GM23338 (cell line): ENCODE results near the gene FUZ. TPM values are rescaled to one million over a fixed set of nuclear protein-coding genes. Genes with fewer than 3 reads are reported as not detected.

ENCODE experiments used
- ATAC-seq: fragments of 200-7000 bp; cut with Tn5 transposase; 3 replicates; pipeline ENCODE4 v1.9.1; 2020
- DNase-seq: peaks from one replicate; pipeline ENCODE4 v3.0.0-alpha.2; 2015; ENCODE audit warnings: low spot score
- H2AFZ ChIP-seq: fragments of 200-600 bp; sonication (generic); 2 replicates; pipeline ENCODE4 v1.8.0; 2016; ENCODE audit warnings: antibody characterized with exemption, mild to moderate bottlenecking, moderate library complexity
- H3F3A ChIP-seq: fragments of 200-600 bp; sonication (generic); replicated peaks from 2 replicates; pipeline ENCODE4 v1.8.0; 2017; ENCODE audit warnings: antibody characterized with exemption, mixed run types, low read depth
- H3K27ac ChIP-seq: fragments of 200-600 bp; sonication (generic); 2 replicates; pipeline ENCODE4 v1.6.1; 2016; ENCODE audit warnings: low read depth
- H3K27me3 ChIP-seq: fragments of 200-600 bp; sonication (generic); 2 replicates; pipeline ENCODE4 v1.8.0; 2016; ENCODE audit warnings: mild to moderate bottlenecking, mixed run types, moderate library complexity; ENCODE audit not compliant: insufficient read depth
- H3K36me3 ChIP-seq: fragments of 200-600 bp; sonication (generic); 2 replicates; pipeline ENCODE4 v1.8.0; 2016; ENCODE audit warnings: mild to moderate bottlenecking; ENCODE audit not compliant: insufficient read depth
- H3K4me1 ChIP-seq: fragments of 200-600 bp; sonication (generic); 2 replicates; pipeline ENCODE4 v1.8.0; 2016; ENCODE audit warnings: mild to moderate bottlenecking, moderate library complexity; ENCODE audit not compliant: insufficient read depth
- H3K4me2 ChIP-seq: fragments of 200-600 bp; sonication (generic); 2 replicates; pipeline ENCODE4 v1.7.1; 2017; ENCODE audit warnings: mixed run types
- H3K4me3 ChIP-seq: fragments of 200-600 bp; sonication (generic); 2 replicates; pipeline ENCODE4 v1.6.1; 2016; ENCODE audit warnings: mixed run types
- H3K79me2 ChIP-seq: fragments of 200-600 bp; sonication (generic); replicated peaks from 2 replicates; pipeline ENCODE4 v1.8.0; 2017; ENCODE audit warnings: mild to moderate bottlenecking; ENCODE audit not compliant: insufficient read depth
- H3K9me2 ChIP-seq: fragments of 200-600 bp; sonication (generic); 2 replicates; pipeline ENCODE4 v1.8.0; 2017; ENCODE audit not compliant: insufficient read depth
- H4K20me1 ChIP-seq: fragments of 200-600 bp; sonication (generic); replicated peaks from 2 replicates; pipeline ENCODE4 v1.8.0; 2017; ENCODE audit warnings: mild to moderate bottlenecking; ENCODE audit not compliant: insufficient read depth
- H3K27ac Mint-ChIP-seq: 2 replicates; pipeline ENCODE4 v1.8.0; 2020; ENCODE audit warnings: inconsistent platforms, mild to moderate bottlenecking, moderate library complexity, mixed read lengths
- H3K27me3 Mint-ChIP-seq: 3 replicates; pipeline ENCODE4 v1.8.0; 2022; ENCODE audit warnings: low read depth, mild to moderate bottlenecking, moderate library complexity, mixed read lengths, inconsistent platforms; ENCODE audit not compliant: insufficient read depth, poor library complexity
- H3K36me3 Mint-ChIP-seq: 3 replicates; pipeline ENCODE4 v1.8.0; 2021; ENCODE audit warnings: low read depth, mild to moderate bottlenecking, inconsistent platforms, moderate library complexity, mixed read lengths
- H3K4me1 Mint-ChIP-seq: 3 replicates; pipeline ENCODE4 v1.8.0; 2020; ENCODE audit warnings: mild to moderate bottlenecking, inconsistent platforms, mixed read lengths
- H3K4me3 Mint-ChIP-seq: 3 replicates; pipeline ENCODE4 v1.8.0; 2021; ENCODE audit warnings: moderate library complexity, mild to moderate bottlenecking, inconsistent platforms, mixed read lengths
- H3K9me3 Mint-ChIP-seq: 3 replicates; pipeline ENCODE4 v1.8.0; 2020; ENCODE audit warnings: moderate library complexity, mild to moderate bottlenecking, inconsistent platforms, mixed read lengths
- ETS1 ChIP-seq: IDR thresholded peaks from 2 replicates; pipeline ENCODE4 v1.6.1; 2016; ENCODE audit warnings: antibody characterized with exemption
- EZH2 ChIP-seq: fragments of 200-600 bp; sonication (generic); IDR thresholded peaks from one replicate; pipeline ENCODE4 v1.8.0; 2017; ENCODE audit warnings: antibody characterized with exemption, mild to moderate bottlenecking, low read depth; ENCODE audit not compliant: unreplicated experiment
- EZH2phosphoT487 ChIP-seq: fragments of 200-600 bp; sonication (generic); IDR thresholded peaks from one replicate; pipeline ENCODE4 v1.8.1; 2018; ENCODE audit warnings: antibody characterized with exemption; ENCODE audit not compliant: unreplicated experiment
- JUNB ChIP-seq: IDR thresholded peaks from one replicate; pipeline ENCODE4 v1.6.1; 2016; ENCODE audit warnings: antibody characterized with exemption; ENCODE audit not compliant: unreplicated experiment
- STAT1 ChIP-seq: IDR thresholded peaks from one replicate; pipeline ENCODE4 v1.6.1; 2016; ENCODE audit warnings: antibody characterized with exemption; ENCODE audit not compliant: unreplicated experiment
- ZNF114 ChIP-seq: fragments of 250-450 bp; sonication (Bioruptor Pico); IDR thresholded peaks from 2 replicates; pipeline ENCODE4 v1.5.0; 2020; ENCODE audit warnings: mild to moderate bottlenecking, moderate library complexity
- ZNF331 ChIP-seq: fragments of 250-450 bp; sonication (Bioruptor Pico); IDR thresholded peaks from 2 replicates; pipeline ENCODE4 v1.5.0; 2020; ENCODE audit warnings: low read depth, mild to moderate bottlenecking, moderate library complexity
- ZNF462 ChIP-seq: fragments of 250-450 bp; sonication (Bioruptor Pico); IDR thresholded peaks from 2 replicates; pipeline ENCODE4 v1.5.0; 2020; ENCODE audit warnings: mild to moderate bottlenecking, moderate library complexity
- polyA plus RNA-seq: library from polyadenylated mRNA; unstranded; fragments of >200 nt; fragmentation: Nextera tagmentation; extraction: Ambion mirVana; gene quantifications from 2 replicates; pipeline ENCODE4 v1.2.1, GENCODE V29; 2016
- total RNA-seq: library from RNA; depleted of rRNA; stranded (reverse); fragments of >200 nt; shearing (Covaris generic); gene quantifications from 2 replicates; pipeline ENCODE4 v1.2.3, GENCODE V29; 2014

Gene FUZ
- total and polyA plus RNA-seq, 2 experiments from 2014 or later, result 24.3 to 34.8 TPM

- no peak for TF ChIP-seq ZNF462 (CRISPR knock-in tag)
- TF ChIP-seq ZNF114 (CRISPR knock-in tag), result no peak
- TF ChIP-seq JUNB, result no peak
- no peak for TF ChIP-seq EZH2phosphoT487
- TF ChIP-seq STAT1, result no peak
These were observed 37.1 kb upstream of the FUZ start (continued) for GRCh38 chr19:49850221-49850486.

- Mint-ChIP-seq H3K27ac (no peak overlapping the region), H3K27me3 (peaks cover 19% of the 10 kb centered on the region), H3K9me3 (peaks cover 10% of the 10 kb centered on the region; the same call in 2 of the 3 replicates), H3K36me3 (peaks cover 35% of the 10 kb centered on the region), H3K4me1 (peaks cover 24% of the 10 kb centered on the region), H3K4me3 (peak overlapping the region; percentile 78)
- H3K79me2 ChIP-seq, result peaks cover 37% of the 10 kb centered on the region
- H2AFZ ChIP-seq, result peak overlapping the region; percentile 11; the same call in 1 of the 2 replicates
- no peaks in the 10 kb centered on the region for H3K27me3 ChIP-seq
- no peak for DNase-seq
- H3F3A ChIP-seq, result peaks cover 20% of the 10 kb centered on the region
- ATAC-seq, result no peak
- peaks cover 21% of the 10 kb centered on the region for H3K4me1 ChIP-seq
- peaks cover 31% of the 10 kb centered on the region for H4K20me1 ChIP-seq
- 0 out of 2 replicates have a peak, but pooled peaks cover 3% of the 10 kb centered on the region for H3K9me2 ChIP-seq
- H3K27ac ChIP-seq, result 0 out of 2 replicates have a peak overlapping the region, but pooled peaks have one; percentile 24
- H3K4me2 ChIP-seq, result peak overlapping the region; percentile 94
- H3K4me3 ChIP-seq, result peak overlapping the region; percentile 88
- H3K36me3 ChIP-seq, result no peaks in the 10 kb centered on the region; the same call in 1 of the 2 replicates
- TF ChIP-seq ZNF462 (CRISPR knock-in tag), result no peak
- no peak for TF ChIP-seq ZNF331
- no peak for TF ChIP-seq EZH2
- TF ChIP-seq ETS1, result no peak
These were observed 36.5 kb upstream of the FUZ start for GRCh38 chr19:49849433-49850220.
